DND-41 (cell line): ENCODE data around the gene PRKAR2B.
"Not testable (repeated sequence)": the region's sequence is repeated elsewhere in the genome, so short reads cannot be mapped to it uniquely, and the experiment has no call there.

Experiments used
- ATAC-seq: fragments of 200-7000 bp; cut with Tn5 transposase; 3 replicates; pipeline ENCODE4 v1.9.1; 2021; ENCODE audit warnings: low read depth; ENCODE audit not compliant: insufficient read depth
- DNase-seq: peaks from one replicate; pipeline ENCODE4 v3.0.0-alpha.2; 2020
- H2AFZ ChIP-seq: 2 replicates; pipeline ENCODE4 v1.6.0; 2012; ENCODE audit warnings: low read depth, low read length
- H3K27ac ChIP-seq: 2 replicates; pipeline ENCODE4 v1.5.1; 2012; ENCODE audit warnings: low read length, inconsistent platforms
- H3K27me3 ChIP-seq: fragments of 200-600 bp; sonication (generic); 2 replicates; pipeline ENCODE4 v1.6.0; 2012; ENCODE audit warnings: low read length, mild to moderate bottlenecking, inconsistent platforms; ENCODE audit not compliant: insufficient read depth, poor library complexity
- H3K36me3 ChIP-seq: 2 replicates; pipeline ENCODE4 v1.5.1; 2012; ENCODE audit warnings: low read length, inconsistent platforms; ENCODE audit not compliant: insufficient read depth
- H3K4me1 ChIP-seq: 2 replicates; pipeline ENCODE4 v1.5.1; 2012; ENCODE audit warnings: mild to moderate bottlenecking, low read length; ENCODE audit not compliant: insufficient read depth
- H3K4me2 ChIP-seq: 2 replicates; pipeline ENCODE4 v1.6.0; 2012; ENCODE audit warnings: mild to moderate bottlenecking, moderate library complexity, low read length, inconsistent platforms; ENCODE audit not compliant: insufficient read depth
- H3K4me3 ChIP-seq, 2 experiments: fragments of 200-600 bp in 1 of 2; shearing (Covaris generic) in 1 of 2; 2 replicates each; pipeline ENCODE4 v1.5.1; 2012 to 2016; ENCODE audit warnings: inconsistent platforms in 2 of 2, low read length in 2 of 2, mild to moderate bottlenecking in 2 of 2, low read depth in 1 of 2, moderate library complexity in 1 of 2
- H3K79me2 ChIP-seq: 2 replicates; pipeline ENCODE4 v1.6.0; 2012; ENCODE audit warnings: low read length, inconsistent platforms; ENCODE audit not compliant: insufficient read depth
- H3K9ac ChIP-seq: 2 replicates; pipeline ENCODE4 v1.6.0; 2012; ENCODE audit warnings: low read depth, mild to moderate bottlenecking, inconsistent platforms, low read length, moderate library complexity
- H3K9me3 ChIP-seq: 2 replicates; pipeline ENCODE4 v1.5.1; 2012; ENCODE audit warnings: low read length, moderate library complexity, mild to moderate bottlenecking, inconsistent platforms; ENCODE audit not compliant: insufficient read depth, severe bottlenecking
- H4K20me1 ChIP-seq: 2 replicates; pipeline ENCODE4 v1.6.0; 2012; ENCODE audit warnings: low read length; ENCODE audit not compliant: insufficient read depth
- CTCF ChIP-seq: IDR thresholded peaks from 2 replicates; pipeline ENCODE4 v1.5.1; 2012; ENCODE audit warnings: borderline replicate concordance, low read length, moderate library complexity, mild to moderate bottlenecking; ENCODE audit not compliant: poor library complexity, severe bottlenecking; ENCODE audit errors: extremely low read depth
- EZH2 ChIP-seq: IDR thresholded peaks from 3 replicates; pipeline ENCODE4 v1.6.1; 2012; ENCODE audit warnings: borderline replicate concordance, low read depth, mild to moderate bottlenecking, moderate library complexity, low read length, inconsistent platforms; ENCODE audit not compliant: severe bottlenecking

The PRKAR2B gene

GRCh38 chr7:107041097-107041496 lies 3.4 kb upstream of the PRKAR2B start:
- Histone ChIP-seq H3K79me2 (no peaks in the 10 kb centered on the region), H3K4me1 (peaks cover 17% of the 10 kb centered on the region), H3K9me3 (no peaks in the 10 kb centered on the region), H3K4me3 (no peak overlapping the region), H4K20me1 (no peaks in the 10 kb centered on the region), H2AFZ (no peak overlapping the region), H3K36me3 (no peaks in the 10 kb centered on the region), H3K27me3 (peaks cover 19% of the 10 kb centered on the region), H3K9ac (no peak overlapping the region), H3K4me2 (no peak overlapping the region), H3K27ac (no peak overlapping the region)
- no peak for ATAC-seq
- TF ChIP-seq EZH2 (no peak), CTCF (no peak)
- DNase-seq = no peak

GRCh38 chr7:107041764-107042163 lies 2.7 kb upstream of the PRKAR2B start:
- H3K79me2 ChIP-seq, DNase-seq, H3K27ac ChIP-seq, H3K4me2 ChIP-seq, H4K20me1 ChIP-seq, ATAC-seq, H3K36me3 ChIP-seq, H3K9ac ChIP-seq, H3K9me3 ChIP-seq, H2AFZ ChIP-seq, H3K4me3 ChIP-seq: not testable (repeated sequence)
- H3K4me1 ChIP-seq = peaks cover 17% of the 10 kb centered on the region
- peaks cover 24% of the 10 kb centered on the region for H3K27me3 ChIP-seq

GRCh38 chr7:107042326-107042910 lies 2.1 kb upstream of the PRKAR2B start:
- not testable (repeated sequence) for H3K4me3 ChIP-seq, H3K36me3 ChIP-seq, H3K9me3 ChIP-seq, H3K27ac ChIP-seq, H2AFZ ChIP-seq, H3K79me2 ChIP-seq, H3K9ac ChIP-seq, H4K20me1 ChIP-seq, H3K4me2 ChIP-seq, DNase-seq, ATAC-seq
- peaks cover 29% of the 10 kb centered on the region for H3K27me3 ChIP-seq
- peaks cover 17% of the 10 kb centered on the region for H3K4me1 ChIP-seq

GRCh38 chr7:107043491-107043890 lies 1.0 kb upstream of the PRKAR2B start:
- no peak for ATAC-seq
- Histone ChIP-seq H3K4me2 (no peak overlapping the region), H3K27me3 (peaks cover 32% of the 10 kb centered on the region), H3K9me3 (no peaks in the 10 kb centered on the region), H3K9ac (no peak overlapping the region), H3K27ac (no peak overlapping the region), H3K4me1 (peaks cover 17% of the 10 kb centered on the region), H3K79me2 (no peaks in the 10 kb centered on the region), H3K4me3 (no peak overlapping the region), H2AFZ (no peak overlapping the region), H4K20me1 (no peaks in the 10 kb centered on the region), H3K36me3 (no peaks in the 10 kb centered on the region)
- TF ChIP-seq EZH2 (no peak), CTCF (no peak)
- DNase-seq = no peak
